Activated CD8-positive, alpha-beta T cell treated with anti-CD3 and anti-CD28 coated beads for 36 hours (primary cell): ENCODE measurements around the gene COBLL1. TPM values are rescaled to one million over a fixed set of nuclear protein-coding genes. Genes with fewer than 3 reads are reported as not detected.
"Not testable (repeated sequence)": the region's sequence is repeated elsewhere in the genome, so short reads cannot be mapped to it uniquely, and the experiment has no call there.

Source experiments
- ATAC-seq: fragments of 200-7000 bp; cut with Tn5 transposase; one replicate; pipeline ENCODE4 v1.10.0; 2021; ENCODE audit warnings: mild to moderate bottlenecking, moderate library complexity
- CTCF ChIA-PET: fragments of 350-600 bp; sonication (Branson Sonifier 250); formaldehyde crosslinking; loops from one replicate; lab custom pipeline; 2021; ENCODE audit warnings: antibody characterized with exemption; lab: Charles Lee
- POLR2A ChIA-PET: fragments of 350-600 bp; sonication (Branson Sonifier 250); formaldehyde crosslinking; loops from one replicate; lab custom pipeline; 2021; ENCODE audit warnings: antibody characterized with exemption; lab: Charles Lee
- DNase-seq: peaks from one replicate; pipeline ENCODE4 v3.0.0-alpha.2; 2020
- H3K27ac Mint-ChIP-seq: one replicate; pipeline ENCODE4 v1.8.0; 2021; ENCODE audit warnings: mild to moderate bottlenecking, mixed read lengths
- H3K27me3 Mint-ChIP-seq: one replicate; pipeline ENCODE4 v1.8.0; 2021; ENCODE audit warnings: mixed read lengths
- H3K36me3 Mint-ChIP-seq: one replicate; pipeline ENCODE4 v1.8.0; 2021; ENCODE audit warnings: low read depth, mixed read lengths
- H3K4me1 Mint-ChIP-seq: one replicate; pipeline ENCODE4 v1.8.0; 2021; ENCODE audit warnings: low read depth, mixed read lengths
- H3K4me3 Mint-ChIP-seq: one replicate; pipeline ENCODE4 v1.8.0; 2021; ENCODE audit warnings: mild to moderate bottlenecking, moderate library complexity, mixed read lengths
- H3K9me3 Mint-ChIP-seq: one replicate; pipeline ENCODE4 v1.8.0; 2021; ENCODE audit warnings: mixed read lengths
- CTCF ChIP-seq: fragments of 200-600 bp; IDR thresholded peaks from one replicate; pipeline ENCODE4 v1.8.0; 2022; ENCODE audit warnings: antibody characterized with exemption, mild to moderate bottlenecking
- intact Hi-C: fragments of 100-400 bp; cut with micrococcal nuclease; formaldehyde crosslinking; loops from one replicate; pipeline ENCODE4 v1.10.0; 2022
- total RNA-seq, 2 experiments: library from RNA; stranded (reverse); gene quantifications; one replicate each; pipeline ENCODE4 v1.2.3, GENCODE V29; 2021

Gene COBLL1
- total RNA-seq, 2 experiments from 2014 or later = 0.36 to 0.68 TPM

- Mint-ChIP-seq H3K27me3 (no peaks in the 10 kb centered on the region), H3K4me3 (no peak overlapping the region), H3K9me3 (no peaks in the 10 kb centered on the region)
Measured at GRCh38 chr2:164873210-164873908, 31.7 kb upstream of the COBLL1 start.

GRCh38 chr2:164871404-164871803, 29.8 kb upstream of the COBLL1 start:
- Mint-ChIP-seq H3K27ac (no peak overlapping the region), H3K27me3 (no peaks in the 10 kb centered on the region), H3K36me3 (no peaks in the 10 kb centered on the region), H3K4me1 (no peaks in the 10 kb centered on the region), H3K4me3 (no peak overlapping the region), H3K9me3 (no peaks in the 10 kb centered on the region)
- CTCF ChIA-PET = no interaction called here
- POLR2A ChIA-PET = no interaction called here
- DNase-seq (no peak), ATAC-seq (no peak)
- intact Hi-C loops = no loop called here
- TF ChIP-seq CTCF = no peak

More at GRCh38 chr2:164873210-164873908, 31.7 kb upstream of the COBLL1 start:
- intact Hi-C loops = no loop called here
- ChIA-PET POLR2A (no interaction called here), CTCF (no interaction called here)
- H3K27ac Mint-ChIP-seq = no peak overlapping the region
- H3K4me1 Mint-ChIP-seq = no peaks in the 10 kb centered on the region
- DNase-seq = no peak
- TF ChIP-seq CTCF = no peak
- H3K36me3 Mint-ChIP-seq = no peaks in the 10 kb centered on the region
- ATAC-seq = no peak

GRCh38 chr2:164869420-164869772, 27.8 kb upstream of the COBLL1 start:
- intact Hi-C loops = no loop called here
- H3K4me3 Mint-ChIP-seq = no peak overlapping the region
- ATAC-seq (no peak), DNase-seq (no peak)
- CTCF ChIA-PET = no interaction called here
- H3K4me1 Mint-ChIP-seq = no peaks in the 10 kb centered on the region
- no peak for TF ChIP-seq CTCF
- no peaks in the 10 kb centered on the region for H3K9me3 Mint-ChIP-seq
- no peak overlapping the region for H3K27ac Mint-ChIP-seq
- POLR2A ChIA-PET = no interaction called here
- H3K27me3 Mint-ChIP-seq = no peaks in the 10 kb centered on the region
- H3K36me3 Mint-ChIP-seq = no peaks in the 10 kb centered on the region

GRCh38 chr2:164868563-164869419, 27.2 kb upstream of the COBLL1 start:
- no peaks in the 10 kb centered on the region for H3K9me3 Mint-ChIP-seq
- H3K36me3 Mint-ChIP-seq = no peaks in the 10 kb centered on the region
- no peaks in the 10 kb centered on the region for H3K4me1 Mint-ChIP-seq
- H3K27me3 Mint-ChIP-seq = no peaks in the 10 kb centered on the region
- ATAC-seq (no peak), DNase-seq (no peak)
- no peak for TF ChIP-seq CTCF
- intact Hi-C loops = no loop called here
- no peak overlapping the region for H3K4me3 Mint-ChIP-seq
- ChIA-PET CTCF (no interaction called here), POLR2A (no interaction called here)
- H3K27ac Mint-ChIP-seq = no peak overlapping the region

- DNase-seq (no peak), ATAC-seq (no peak)
- H3K36me3 Mint-ChIP-seq = no peaks in the 10 kb centered on the region
- no peaks in the 10 kb centered on the region for H3K9me3 Mint-ChIP-seq
- POLR2A ChIA-PET = no interaction called here
- CTCF ChIA-PET = no interaction called here
- H3K27me3 Mint-ChIP-seq = no peaks in the 10 kb centered on the region
- intact Hi-C loops = no loop called here
- TF ChIP-seq CTCF = no peak
- H3K4me3 Mint-ChIP-seq = no peak overlapping the region
- no peaks in the 10 kb centered on the region for H3K4me1 Mint-ChIP-seq
- H3K27ac Mint-ChIP-seq = no peak overlapping the region
Measured at GRCh38 chr2:164867779-164868397, 26.3 kb upstream of the COBLL1 start.

- H3K27me3 Mint-ChIP-seq, H3K36me3 Mint-ChIP-seq, CTCF ChIA-PET, H3K27ac Mint-ChIP-seq, DNase-seq, H3K4me1 Mint-ChIP-seq, ATAC-seq, H3K9me3 Mint-ChIP-seq, intact Hi-C loops, H3K4me3 Mint-ChIP-seq, POLR2A ChIA-PET: not testable (repeated sequence)
Measured at GRCh38 chr2:164866381-164866780, 24.8 kb upstream of the COBLL1 start.
